Adipocyte (in vitro differentiated cells): ENCODE results near the gene ALG8.
"Not testable (repeated sequence)": the region's sequence is repeated elsewhere in the genome, so short reads cannot be mapped to it uniquely, and the experiment has no call there.

Source experiments
- DNase-seq: peaks from one replicate; pipeline ENCODE4 v3.0.0-alpha.2; 2015; ENCODE audit warnings: low read depth
- H3K27me3 ChIP-seq: replicated peaks from 2 replicates; pipeline ENCODE4 v1.7.0; 2013; ENCODE audit warnings: mild to moderate bottlenecking, low read length, moderate library complexity; ENCODE audit not compliant: control insufficient read depth, insufficient read depth
- H3K36me3 ChIP-seq: 2 replicates; pipeline ENCODE4 v1.7.0; 2013; ENCODE audit warnings: low read length, mild to moderate bottlenecking, moderate library complexity; ENCODE audit not compliant: control insufficient read depth, insufficient read depth, severe bottlenecking
- H3K4me1 ChIP-seq: 2 replicates; pipeline ENCODE4 v1.7.0; 2013; ENCODE audit warnings: mild to moderate bottlenecking, low read length, moderate library complexity; ENCODE audit not compliant: control insufficient read depth, insufficient read depth
- H3K4me3 ChIP-seq: 2 replicates; pipeline ENCODE4 v1.7.0; 2013; ENCODE audit warnings: mild to moderate bottlenecking, low read length, moderate library complexity
- H3K9ac ChIP-seq: 2 replicates; pipeline ENCODE4 v1.7.0; 2013; ENCODE audit warnings: mild to moderate bottlenecking, low read length, moderate library complexity
- H3K9me3 ChIP-seq: 2 replicates; pipeline ENCODE4 v1.7.0; 2013; ENCODE audit warnings: mild to moderate bottlenecking, low read length, moderate library complexity; ENCODE audit not compliant: control insufficient read depth

Gene ALG8

GRCh38 chr11:78139422-78140391 lies at the start of gene ALG8:
Gene ALG8 (minus strand): TSS chr11:78139626. CDS start chr11:78139588, 38 bp downstream.
- Histone ChIP-seq H3K9me3 (no peaks in the 10 kb centered on the region), H3K4me3 (peak within 1 kb of the TSS; percentile 94), H3K36me3 (peaks cover 3% of the 10 kb centered on the region), H3K9ac (peak within 1 kb of the TSS; percentile 89), H3K4me1 (peaks cover 16% of the 10 kb centered on the region), H3K27me3 (no peaks in the 10 kb centered on the region)
- DNase-seq = peak; percentile 99

GRCh38 chr11:78188286-78189173 lies 49.1 kb upstream of the ALG8 start, which contains the start of the genes KCTD21 and USP35:
Gene KCTD21 (minus strand): TSS chr11:78188626. CDS start chr11:78174554, 14,072 bp downstream.
Gene USP35 (plus strand): TSS chr11:78188919. CDS start chr11:78196246, 7,327 bp downstream.
- Histone ChIP-seq H3K9ac (peak within 1 kb of the TSS; percentile 89), H3K27me3 (no peaks in the 10 kb centered on the region), H3K36me3 (no peaks in the 10 kb centered on the region), H3K4me1 (peaks cover 65% of the 10 kb centered on the region), H3K9me3 (no peaks in the 10 kb centered on the region), H3K4me3 (peak within 1 kb of the TSS; percentile 95)
- peak; percentile 99 for DNase-seq

- H3K9ac ChIP-seq = peak overlapping the region; percentile 89
These were observed 48.2 kb upstream of the ALG8 start for GRCh38 chr11:78187366-78188285.

GRCh38 chr11:78181185-78181584 lies 41.8 kb upstream of the ALG8 start:
- DNase-seq = peak; percentile 58
- Histone ChIP-seq H3K9me3 (no peaks in the 10 kb centered on the region), H3K36me3 (peaks cover 26% of the 10 kb centered on the region), H3K27me3 (no peaks in the 10 kb centered on the region), H3K9ac (no peak overlapping the region), H3K4me3 (no peak overlapping the region), H3K4me1 (peaks cover 21% of the 10 kb centered on the region)

More at GRCh38 chr11:78187366-78188285, 48.2 kb upstream of the ALG8 start:
- Histone ChIP-seq H3K4me3 (peak overlapping the region; percentile 95), H3K27me3 (no peaks in the 10 kb centered on the region), H3K4me1 (peaks cover 59% of the 10 kb centered on the region), H3K36me3 (peaks cover 5% of the 10 kb centered on the region), H3K9me3 (no peaks in the 10 kb centered on the region)
- DNase-seq = no peak

GRCh38 chr11:78180751-78181150 lies 41.3 kb upstream of the ALG8 start:
- peaks cover 26% of the 10 kb centered on the region for H3K36me3 ChIP-seq
- H3K9me3 ChIP-seq = no peaks in the 10 kb centered on the region
- peaks cover 17% of the 10 kb centered on the region for H3K4me1 ChIP-seq
- DNase-seq = no peak
- no peak overlapping the region for H3K4me3 ChIP-seq
- H3K27me3 ChIP-seq = no peaks in the 10 kb centered on the region
- no peak overlapping the region for H3K9ac ChIP-seq

GRCh38 chr11:78179459-78180071 lies 40.1 kb upstream of the ALG8 start:
- H3K9ac ChIP-seq = no peak overlapping the region
- no peak overlapping the region for H3K4me3 ChIP-seq
- H3K4me1 ChIP-seq = peaks cover 7% of the 10 kb centered on the region
- no peak for DNase-seq
- no peaks in the 10 kb centered on the region for H3K27me3 ChIP-seq
- no peaks in the 10 kb centered on the region for H3K9me3 ChIP-seq
- peaks cover 26% of the 10 kb centered on the region for H3K36me3 ChIP-seq

GRCh38 chr11:78177216-78177615 lies 37.8 kb upstream of the ALG8 start:
- H3K36me3 ChIP-seq = peaks cover 39% of the 10 kb centered on the region
- no peak overlapping the region for H3K4me3 ChIP-seq
- no peak overlapping the region for H3K9ac ChIP-seq
- DNase-seq = no peak
- H3K4me1 ChIP-seq = no peaks in the 10 kb centered on the region
- H3K9me3 ChIP-seq = no peaks in the 10 kb centered on the region
- H3K27me3 ChIP-seq = no peaks in the 10 kb centered on the region

GRCh38 chr11:78176605-78177141 lies 37.2 kb upstream of the ALG8 start:
- Histone ChIP-seq H3K27me3 (no peaks in the 10 kb centered on the region), H3K4me3 (no peak overlapping the region), H3K9me3 (no peaks in the 10 kb centered on the region), H3K36me3 (peaks cover 41% of the 10 kb centered on the region), H3K4me1 (peaks cover 2% of the 10 kb centered on the region), H3K9ac (no peak overlapping the region)
- DNase-seq = no peak

GRCh38 chr11:78175862-78176261 lies 36.4 kb upstream of the ALG8 start:
- not testable (repeated sequence) for H3K4me3 ChIP-seq, H3K9me3 ChIP-seq, H3K9ac ChIP-seq, H3K27me3 ChIP-seq, H3K4me1 ChIP-seq, DNase-seq
- H3K36me3 ChIP-seq = peaks cover 35% of the 10 kb centered on the region

GRCh38 chr11:78171951-78172350 lies 32.5 kb upstream of the ALG8 start:
- no peaks in the 10 kb centered on the region for H3K27me3 ChIP-seq
- H3K4me3 ChIP-seq = no peak overlapping the region
- H3K36me3 ChIP-seq = peaks cover 27% of the 10 kb centered on the region
- H3K9me3 ChIP-seq = no peaks in the 10 kb centered on the region
- peaks cover 39% of the 10 kb centered on the region for H3K4me1 ChIP-seq
- DNase-seq = no peak
- no peak overlapping the region for H3K9ac ChIP-seq
